Liver (tissue), 9 donors: Measurements from ENCODE around the gene GJB5. TPM values are rescaled to one million over a fixed set of nuclear protein-coding genes. Genes with fewer than 3 reads are reported as not detected.

Experiments
- DNase-seq: peaks from one replicate; pipeline ENCODE4 v3.0.0-alpha.2; 2017; ENCODE audit warnings: low spot score
- H3K27ac ChIP-seq, 2 donors: one replicate each; pipeline ENCODE4 v1.7.0; 2013; ENCODE audit warnings: inconsistent platforms in 2 of 2, low read length in 2 of 2, control low read depth in 1 of 2, low read depth in 1 of 2, mild to moderate bottlenecking in 1 of 2
- H3K27me3 ChIP-seq, 4 donors: one replicate each; pipeline versions ENCODE4 v1.6.1 to v1.7.0; 2013; ENCODE audit warnings: low read length in 3 of 4, inconsistent platforms in 1 of 4, mild to moderate bottlenecking in 1 of 4, moderate library complexity in 1 of 4; ENCODE audit not compliant: control insufficient read depth in 4 of 4, insufficient read depth in 4 of 4
- H3K36me3 ChIP-seq, 4 donors: one replicate each; pipeline versions ENCODE4 v1.6.1 to v1.7.0; 2013; ENCODE audit warnings: low read length in 3 of 4, mild to moderate bottlenecking in 3 of 4, low read depth in 1 of 4, moderate library complexity in 1 of 4; ENCODE audit not compliant: control insufficient read depth in 4 of 4, insufficient read depth in 3 of 4
- H3K4me1 ChIP-seq, 4 donors: one replicate each; pipeline versions ENCODE4 v1.6.1 to v1.7.0; 2013; ENCODE audit warnings: low read length in 3 of 4, mild to moderate bottlenecking in 3 of 4, moderate library complexity in 1 of 4; ENCODE audit not compliant: control insufficient read depth in 4 of 4, insufficient read depth in 4 of 4
- H3K4me3 ChIP-seq, 3 donors: one replicate each; pipeline versions ENCODE4 v1.6.1 to v1.7.0; 2013; ENCODE audit warnings: low read length in 3 of 3, control low read depth in 1 of 3, low read depth in 1 of 3, mild to moderate bottlenecking in 1 of 3
- H3K9ac ChIP-seq, 2 donors: one replicate each; pipeline ENCODE4 v1.7.0; 2013; ENCODE audit warnings: low read length in 2 of 2, mild to moderate bottlenecking in 2 of 2, moderate library complexity in 2 of 2, control low read depth in 1 of 2, low read depth in 1 of 2
- H3K9me3 ChIP-seq, 4 donors: one replicate each; pipeline versions ENCODE4 v1.6.1 to v1.7.0; 2013; ENCODE audit warnings: low read length in 3 of 4; ENCODE audit not compliant: control insufficient read depth in 4 of 4
- EGR1 ChIP-seq, 2 donors: IDR thresholded peaks; 2 replicates each; pipeline ENCODE4 v1.6.1; 2016 to 2018; ENCODE audit warnings: antibody characterized with exemption in 2 of 2, low read depth in 2 of 2
- FOXA1 ChIP-seq: IDR thresholded peaks from 2 replicates; pipeline ENCODE4 v1.6.1; 2016; ENCODE audit warnings: antibody characterized with exemption
- FOXA2 ChIP-seq: IDR thresholded peaks from 2 replicates; pipeline ENCODE4 v1.6.1; 2016; ENCODE audit warnings: antibody characterized with exemption
- GABPA ChIP-seq, 2 donors: IDR thresholded peaks in 1 of 2; conservative IDR thresholded peaks in 1 of 2; 2 replicates each; pipeline ENCODE4 v1.6.1; 2016; ENCODE audit warnings: antibody characterized with exemption in 2 of 2, mild to moderate bottlenecking in 1 of 2, moderate library complexity in 1 of 2
- HNF4A ChIP-seq, 2 donors: conservative IDR thresholded peaks; 2 replicates each; pipeline ENCODE4 v1.6.1; 2016; ENCODE audit warnings: antibody characterized with exemption in 2 of 2, mild to moderate bottlenecking in 2 of 2
- HNF4G ChIP-seq: IDR thresholded peaks from 2 replicates; pipeline ENCODE4 v1.6.1; 2016; ENCODE audit warnings: antibody characterized with exemption
- JUND ChIP-seq, 2 donors: IDR thresholded peaks; 2 replicates each; pipeline ENCODE4 v1.6.1; 2016; ENCODE audit warnings: antibody characterized with exemption in 2 of 2
- NR2F2 ChIP-seq: IDR thresholded peaks from 2 replicates; pipeline ENCODE4 v1.6.1; 2016; ENCODE audit warnings: antibody characterized with exemption
- RAD21 ChIP-seq, 2 donors: IDR thresholded peaks; 2 replicates each; pipeline ENCODE4 v1.6.1; 2016; ENCODE audit warnings: antibody characterized with exemption in 2 of 2, mild to moderate bottlenecking in 2 of 2
- REST ChIP-seq: IDR thresholded peaks from 2 replicates; pipeline ENCODE4 v1.6.1; 2016; ENCODE audit warnings: antibody characterized with exemption, mild to moderate bottlenecking
- RXRA ChIP-seq, 2 donors: IDR thresholded peaks; 2 replicates each; pipeline ENCODE4 v1.6.1; 2017 to 2018; ENCODE audit warnings: antibody characterized with exemption in 2 of 2, mild to moderate bottlenecking in 1 of 2
- SP1 ChIP-seq: IDR thresholded peaks from 2 replicates; pipeline ENCODE4 v1.6.1; 2018; ENCODE audit warnings: antibody characterized with exemption, mild to moderate bottlenecking
- TAF1 ChIP-seq: conservative IDR thresholded peaks from 2 replicates; pipeline ENCODE4 v1.6.1; 2016; ENCODE audit warnings: antibody characterized with exemption, mild to moderate bottlenecking
- YY1 ChIP-seq: IDR thresholded peaks from 2 replicates; pipeline ENCODE4 v1.6.1; 2016; ENCODE audit warnings: antibody characterized with exemption, mild to moderate bottlenecking
- WGBS: extraction: QIAGEN DNeasy Blood & Tissue Kit; methylation state at CpG from one replicate; pipeline ENCODE4 v1.1.7; 2013; 5-methylcytosine and 5-hydroxymethylcytosine counted together
- polyA plus RNA-seq, 2 donors: library from polyadenylated mRNA; stranded (reverse) in 1 of 2; unstranded in 1 of 2; fragments of 200-250 nt in 1 of 2; fragments of >200 nt in 1 of 2; fragmentation: Nextera tagmentation in 1 of 2; extraction: Ambion mirVana in 1 of 2; gene quantifications; one replicate each; pipeline versions ENCODE4 v1.2.1 to v1.2.3, GENCODE V29; 2013 to 2015
- total RNA-seq, 2 donors: library from RNA; depleted of rRNA; stranded (reverse); fragments of >200 nt; gene quantifications; one replicate each; pipeline ENCODE4 v1.2.3, GENCODE V29; 2014
- TF ChIP-seq, protein P1 (sequence below): IDR thresholded peaks from 2 replicates; pipeline ENCODE4 v1.6.1; 2016; ENCODE audit warnings: antibody characterized with exemption
- TF ChIP-seq, protein P2 (sequence below): IDR thresholded peaks from 2 replicates; pipeline ENCODE4 v1.6.1; 2016; ENCODE audit warnings: antibody characterized with exemption
- TF ChIP-seq, protein P3 (sequence below): fragments of 150-350 bp; IDR thresholded peaks from 2 replicates; pipeline ENCODE4 v1.5.1; 2017; ENCODE audit warnings: improper control_type of control experiment, low read depth, low read length; ENCODE audit not compliant: missing input control
- TF ChIP-seq, protein P4 (sequence below): IDR thresholded peaks from 2 replicates; pipeline ENCODE4 v1.6.1; 2016; ENCODE audit warnings: antibody characterized with exemption
- donor health status: healthy.
- donor health status: healthy.
- donor health status: healthy.
- donor health status: healthy.
- donor health status: healthy.

The GJB5 gene
- total and polyA plus RNA-seq, 4 donors: not detected

- Histone ChIP-seq H3K4me3 (no peak overlapping the region), H3K9ac (no peak overlapping the region), H3K27me3 (no peaks in the 10 kb centered on the region), H3K36me3 (no peaks in the 10 kb centered on the region), H3K4me1 (peaks cover 0 to 5% (median 2%) of the 10 kb centered on the region in 4 donors), H3K9me3 (no peaks in the 10 kb centered on the region), H3K27ac (no peak overlapping the region)
- whole genome bisulfite sequencing: 77% methylated on average over 5 of the region's 5 CpGs
- TF ChIP-seq, protein P1, sequence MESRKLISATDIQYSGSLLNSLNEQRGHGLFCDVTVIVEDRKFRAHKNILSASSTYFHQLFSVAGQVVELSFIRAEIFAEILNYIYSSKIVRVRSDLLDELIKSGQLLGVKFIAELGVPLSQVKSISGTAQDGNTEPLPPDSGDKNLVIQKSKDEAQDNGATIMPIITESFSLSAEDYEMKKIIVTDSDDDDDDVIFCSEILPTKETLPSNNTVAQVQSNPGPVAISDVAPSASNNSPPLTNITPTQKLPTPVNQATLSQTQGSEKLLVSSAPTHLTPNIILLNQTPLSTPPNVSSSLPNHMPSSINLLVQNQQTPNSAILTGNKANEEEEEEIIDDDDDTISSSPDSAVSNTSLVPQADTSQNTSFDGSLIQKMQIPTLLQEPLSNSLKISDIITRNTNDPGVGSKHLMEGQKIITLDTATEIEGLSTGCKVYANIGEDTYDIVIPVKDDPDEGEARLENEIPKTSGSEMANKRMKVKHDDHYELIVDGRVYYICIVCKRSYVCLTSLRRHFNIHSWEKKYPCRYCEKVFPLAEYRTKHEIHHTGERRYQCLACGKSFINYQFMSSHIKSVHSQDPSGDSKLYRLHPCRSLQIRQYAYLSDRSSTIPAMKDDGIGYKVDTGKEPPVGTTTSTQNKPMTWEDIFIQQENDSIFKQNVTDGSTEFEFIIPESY: no peak
- TF ChIP-seq YY1: no peak
- no peak for TF ChIP-seq GABPA (IDR thresholded peaks at IDR 0.05 in 1 of 2, conservative IDR thresholded peaks at IDR 0.05 in 1 of 2)
- no peak for TF ChIP-seq EGR1 (IDR thresholded peaks at IDR 0.05; ENCODE audit: low read depth in 2 of 2)
- no peak for TF ChIP-seq HNF4A (conservative IDR thresholded peaks at IDR 0.05)
- no peak for TF ChIP-seq NR2F2
- no peak for TF ChIP-seq JUND (IDR thresholded peaks at IDR 0.05)
- TF ChIP-seq FOXA1: no peak
- TF ChIP-seq RXRA (IDR thresholded peaks at IDR 0.05): no peak
- TF ChIP-seq FOXA2: no peak
- no peak for TF ChIP-seq RAD21 (IDR thresholded peaks at IDR 0.05)
- TF ChIP-seq REST: no peak
- TF ChIP-seq, protein P2, sequence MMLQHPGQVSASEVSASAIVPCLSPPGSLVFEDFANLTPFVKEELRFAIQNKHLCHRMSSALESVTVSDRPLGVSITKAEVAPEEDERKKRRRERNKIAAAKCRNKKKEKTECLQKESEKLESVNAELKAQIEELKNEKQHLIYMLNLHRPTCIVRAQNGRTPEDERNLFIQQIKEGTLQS: no peak
- TF ChIP-seq TAF1: no peak
- TF ChIP-seq, protein P3, sequence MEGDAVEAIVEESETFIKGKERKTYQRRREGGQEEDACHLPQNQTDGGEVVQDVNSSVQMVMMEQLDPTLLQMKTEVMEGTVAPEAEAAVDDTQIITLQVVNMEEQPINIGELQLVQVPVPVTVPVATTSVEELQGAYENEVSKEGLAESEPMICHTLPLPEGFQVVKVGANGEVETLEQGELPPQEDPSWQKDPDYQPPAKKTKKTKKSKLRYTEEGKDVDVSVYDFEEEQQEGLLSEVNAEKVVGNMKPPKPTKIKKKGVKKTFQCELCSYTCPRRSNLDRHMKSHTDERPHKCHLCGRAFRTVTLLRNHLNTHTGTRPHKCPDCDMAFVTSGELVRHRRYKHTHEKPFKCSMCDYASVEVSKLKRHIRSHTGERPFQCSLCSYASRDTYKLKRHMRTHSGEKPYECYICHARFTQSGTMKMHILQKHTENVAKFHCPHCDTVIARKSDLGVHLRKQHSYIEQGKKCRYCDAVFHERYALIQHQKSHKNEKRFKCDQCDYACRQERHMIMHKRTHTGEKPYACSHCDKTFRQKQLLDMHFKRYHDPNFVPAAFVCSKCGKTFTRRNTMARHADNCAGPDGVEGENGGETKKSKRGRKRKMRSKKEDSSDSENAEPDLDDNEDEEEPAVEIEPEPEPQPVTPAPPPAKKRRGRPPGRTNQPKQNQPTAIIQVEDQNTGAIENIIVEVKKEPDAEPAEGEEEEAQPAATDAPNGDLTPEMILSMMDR: no peak
- TF ChIP-seq, protein P4, sequence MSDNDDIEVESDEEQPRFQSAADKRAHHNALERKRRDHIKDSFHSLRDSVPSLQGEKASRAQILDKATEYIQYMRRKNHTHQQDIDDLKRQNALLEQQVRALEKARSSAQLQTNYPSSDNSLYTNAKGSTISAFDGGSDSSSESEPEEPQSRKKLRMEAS: no peak
- no peak for TF ChIP-seq HNF4G
- no peak for TF ChIP-seq SP1
- DNase-seq: no peak
Measured at GRCh38 chr1:34745666-34746065, 9.2 kb upstream of the GJB5 start.
